COLO668 (cell line): ENCODE data around the gene CRYBA4.
"Not testable (repeated sequence)": the region's sequence is repeated elsewhere in the genome, so short reads cannot be mapped to it uniquely, and the experiment has no call there.

ENCODE experiments used
- DNase-seq: peaks from one replicate; lab custom pipeline; 2025; ENCODE audit not compliant: unreplicated experiment; lab: John Stamatoyannopoulos, UW

The CRYBA4 gene

DNA sequence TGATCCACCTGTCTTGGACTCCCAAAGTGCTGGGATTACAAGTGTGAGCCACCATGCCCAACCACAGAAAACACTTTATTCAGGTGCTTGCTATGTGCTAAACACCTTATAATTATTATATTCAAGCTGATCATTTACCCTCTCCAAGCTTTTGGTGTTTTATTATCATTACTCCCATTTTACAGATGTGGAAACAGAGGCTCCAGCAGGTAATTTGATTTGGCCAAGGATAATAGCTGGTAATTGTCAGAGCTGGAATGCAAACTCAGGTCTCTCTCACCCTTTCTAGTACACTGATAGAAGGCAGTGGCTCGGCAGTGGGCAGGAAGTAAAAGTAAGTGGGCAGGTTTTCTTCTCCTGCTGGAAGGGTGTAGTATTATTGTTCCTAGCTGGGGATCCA is 28.0 kb upstream of the CRYBA4 start:
- no peak for DNase-seq

DNA sequence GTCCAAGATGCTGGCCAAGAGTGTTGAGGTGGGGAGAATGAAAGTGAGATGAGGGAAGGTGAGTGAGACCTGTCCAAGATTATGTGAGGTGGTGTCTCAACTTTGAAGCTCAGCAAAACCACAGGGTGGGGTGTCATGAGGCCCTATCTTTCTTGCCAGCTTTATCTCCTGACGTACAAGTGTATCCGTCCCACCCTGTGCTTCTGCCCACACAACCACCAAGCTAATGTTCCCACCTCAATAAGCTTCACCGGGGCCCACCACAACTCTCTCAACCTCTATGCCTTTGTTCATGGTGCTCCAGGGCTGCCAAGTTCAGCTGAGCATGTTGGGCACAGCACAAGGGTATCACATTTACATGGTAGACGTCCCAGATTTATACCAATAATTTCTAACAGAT is 24.7 kb upstream of the CRYBA4 start:
- no peak for DNase-seq

DNA sequence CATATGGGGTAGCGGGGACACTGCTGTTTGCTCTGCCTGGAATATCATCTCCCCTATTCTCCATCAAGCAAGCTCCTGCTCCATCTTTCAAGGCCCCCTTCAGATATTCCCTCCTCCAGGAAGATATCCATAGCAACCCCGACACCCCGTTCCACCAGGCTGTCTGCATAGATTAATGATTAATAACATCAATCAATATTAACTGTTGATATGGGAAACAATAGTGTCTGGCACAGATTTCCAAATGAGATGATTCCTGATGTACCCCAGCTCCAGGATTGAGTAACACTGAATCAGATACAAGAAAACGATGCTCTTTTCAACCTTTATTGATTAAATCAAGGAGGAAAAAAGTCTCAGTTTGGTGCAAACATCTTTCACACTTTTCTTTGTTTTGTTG is 24.3 kb upstream of the CRYBA4 start:
- DNase-seq, result no peak

DNA sequence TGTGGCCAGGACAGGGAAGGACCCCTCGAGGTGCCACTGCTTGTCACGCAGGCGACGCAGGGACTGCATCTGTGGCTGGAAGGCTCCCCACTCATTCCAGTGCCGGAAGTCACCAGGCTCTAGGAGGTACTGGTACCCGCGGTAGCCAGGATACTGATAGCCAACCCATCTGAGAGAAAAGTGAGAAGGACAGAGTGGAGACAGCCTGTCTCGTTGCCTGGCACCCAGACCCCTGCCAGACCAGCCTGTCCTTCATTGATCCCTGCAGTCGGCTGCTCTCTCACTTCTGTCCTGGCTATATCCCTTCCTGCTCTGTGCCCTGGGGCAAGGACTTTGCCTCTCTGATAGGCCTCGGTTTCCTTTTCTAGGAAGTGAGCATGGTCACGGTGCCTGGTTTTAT is 22.3 kb upstream of the CRYBA4 start:
- peak; percentile 61 for DNase-seq

DNA sequence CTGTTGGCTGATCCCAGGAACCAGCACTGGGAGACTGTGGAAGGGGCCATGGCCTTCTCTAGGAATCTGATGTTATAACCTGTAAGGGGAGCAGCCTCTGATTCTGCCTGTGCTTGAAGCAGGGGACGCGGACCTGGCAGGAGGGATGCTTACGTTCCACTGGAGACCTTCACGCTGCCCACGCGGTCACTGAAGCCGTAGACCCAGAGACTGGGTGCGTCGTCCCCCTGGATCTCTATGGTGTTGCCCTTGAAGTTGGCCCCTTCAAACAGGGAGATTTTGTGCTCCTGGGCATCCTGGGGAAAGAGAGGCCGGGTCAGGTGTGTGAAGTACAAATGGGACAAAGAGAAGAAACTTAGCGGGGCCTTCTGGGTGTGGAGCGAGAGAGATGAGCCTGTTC is 20.0 kb upstream of the CRYBA4 start:
- DNase-seq, result no peak

DNA sequence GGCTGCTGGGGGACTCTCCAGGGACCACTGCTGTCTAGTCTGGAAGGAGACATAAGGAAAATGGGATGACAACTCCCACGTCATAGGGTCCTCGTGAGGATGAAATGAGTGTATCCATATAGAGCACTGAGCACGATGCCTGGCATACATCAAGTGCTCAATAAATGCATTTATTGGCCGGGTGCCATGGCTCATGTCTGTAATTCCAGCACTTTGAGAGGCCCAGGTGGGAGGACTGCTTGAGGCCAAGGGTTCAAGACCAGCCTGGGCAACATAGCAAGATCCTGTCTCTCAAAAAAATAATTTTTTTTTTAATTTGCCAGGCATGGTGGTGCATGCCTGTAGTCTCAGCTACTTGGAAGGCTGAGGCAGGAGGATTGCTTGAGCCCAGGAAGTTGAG is 19.6 kb upstream of the CRYBA4 start:
- no peak for DNase-seq

DNA sequence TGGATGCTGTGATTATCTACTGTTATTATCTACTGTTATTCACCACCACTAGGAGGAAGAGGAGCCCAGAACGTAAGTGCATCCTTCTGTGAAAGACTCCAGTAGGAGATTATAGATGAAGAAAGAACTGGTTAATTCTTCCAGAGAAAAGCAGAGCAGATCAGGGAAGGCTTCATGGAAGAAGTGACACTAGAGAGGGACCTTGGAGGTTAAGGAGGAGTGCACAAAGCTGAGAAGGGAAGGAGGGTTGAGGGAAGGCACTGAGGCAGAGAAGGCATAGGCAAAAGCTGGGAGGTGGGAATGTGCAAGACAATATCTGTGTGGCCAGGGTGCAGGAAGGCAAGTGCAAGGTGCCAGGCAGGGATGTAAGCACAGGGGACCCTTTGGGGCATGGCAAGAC is 17.4 kb upstream of the CRYBA4 start:
- DNase-seq, result no peak

DNA sequence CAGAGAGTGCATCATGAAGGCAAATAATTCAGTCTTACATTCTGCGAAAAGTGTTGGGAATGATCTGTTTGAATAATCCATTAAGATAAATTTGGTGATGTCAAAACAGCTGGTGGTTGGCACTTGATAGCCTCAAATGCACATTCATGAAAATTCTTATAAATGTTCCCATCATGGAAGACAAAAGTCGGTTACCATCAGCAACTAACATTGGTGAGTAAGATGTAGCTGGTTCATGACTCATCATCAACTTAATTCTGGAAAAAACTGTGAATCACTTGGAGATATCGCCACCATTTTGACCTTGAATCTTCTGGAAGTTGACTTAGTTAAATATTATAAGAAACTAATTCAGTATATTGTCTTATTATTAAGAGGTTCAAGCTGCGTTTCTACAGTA is 15.2 kb upstream of the CRYBA4 start:
- DNase-seq, result no peak

DNA sequence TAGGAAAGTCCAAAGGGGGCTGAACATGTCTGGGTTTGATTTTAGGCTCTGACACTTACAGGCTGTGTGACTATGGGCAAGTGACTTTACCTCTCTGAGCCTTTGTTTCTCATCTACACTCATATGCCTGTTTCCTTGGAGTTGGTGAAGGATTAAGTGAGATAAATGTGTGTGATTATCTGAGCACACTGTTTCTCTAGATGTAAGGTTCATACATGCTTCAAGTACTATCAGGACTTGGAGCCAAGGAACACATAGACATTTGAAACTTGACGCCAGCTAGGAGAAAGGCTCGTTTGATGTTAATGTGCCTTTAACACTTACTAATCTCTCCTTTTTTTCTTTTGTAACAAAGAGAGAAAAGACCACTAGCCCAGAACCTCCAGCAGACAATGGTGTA is 13.6 kb upstream of the CRYBA4 start:
- no peak for DNase-seq

DNA sequence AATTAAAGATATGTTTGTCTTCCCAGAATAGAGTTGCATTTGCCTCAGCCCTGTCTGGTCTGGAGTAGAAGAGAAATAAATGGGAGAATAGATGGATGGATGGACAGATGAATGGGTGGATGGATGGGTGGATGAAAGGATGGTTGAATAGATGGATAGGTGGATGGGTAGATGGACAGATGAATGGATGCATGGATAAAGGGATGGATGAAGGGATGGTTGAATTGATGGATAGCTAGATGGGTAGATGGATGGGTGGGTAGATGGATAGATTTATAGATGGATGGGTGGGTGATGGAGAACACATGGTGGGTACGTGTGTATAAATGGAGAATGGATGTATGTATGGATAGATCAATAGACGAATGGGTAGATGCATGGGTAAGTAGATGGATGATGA is 12.5 kb upstream of the CRYBA4 start:
- DNase-seq, result no peak

DNA sequence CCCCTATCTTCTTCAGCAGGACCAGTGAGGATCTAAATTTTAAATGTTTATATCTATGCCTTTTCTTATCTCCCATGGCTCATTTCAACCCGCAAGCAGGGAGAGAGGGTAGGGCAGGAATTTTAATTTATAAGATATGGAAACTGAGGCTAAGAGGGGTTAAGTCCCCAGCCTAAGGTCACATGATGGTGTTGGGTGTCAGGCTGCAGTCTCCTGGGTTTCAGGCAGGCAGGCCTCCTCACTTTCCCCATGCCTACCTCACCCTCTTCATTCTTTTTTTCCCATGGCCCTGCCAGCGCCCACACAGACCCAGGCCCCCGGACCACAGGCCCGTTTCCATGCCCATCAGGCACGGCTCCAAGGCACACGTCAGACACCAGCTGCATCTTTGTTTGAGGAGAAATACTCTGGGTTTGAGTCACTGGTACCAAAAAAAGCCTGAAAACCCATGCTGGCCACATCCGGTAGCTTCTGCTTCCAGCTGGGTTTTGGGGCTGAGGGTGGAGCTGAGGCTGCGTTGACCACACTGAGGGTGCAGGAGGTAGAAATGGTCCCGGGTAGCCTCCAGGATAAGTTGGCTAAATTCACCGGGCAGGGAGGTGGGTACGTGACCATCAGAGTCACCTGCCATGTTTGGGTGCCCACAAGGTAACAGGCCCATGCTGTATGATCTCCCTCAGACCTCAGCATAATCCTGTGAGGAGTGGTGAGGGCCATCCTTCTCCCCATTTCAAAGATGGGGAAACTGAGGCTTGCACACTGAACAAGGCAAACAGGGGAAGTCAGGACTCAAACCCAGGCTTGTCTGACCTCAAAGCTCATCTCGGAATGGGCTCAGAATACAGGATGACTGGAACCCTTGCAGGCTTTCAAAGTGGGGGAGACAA is 11.4 kb upstream of the CRYBA4 start:
- DNase-seq, result no peak

DNA sequence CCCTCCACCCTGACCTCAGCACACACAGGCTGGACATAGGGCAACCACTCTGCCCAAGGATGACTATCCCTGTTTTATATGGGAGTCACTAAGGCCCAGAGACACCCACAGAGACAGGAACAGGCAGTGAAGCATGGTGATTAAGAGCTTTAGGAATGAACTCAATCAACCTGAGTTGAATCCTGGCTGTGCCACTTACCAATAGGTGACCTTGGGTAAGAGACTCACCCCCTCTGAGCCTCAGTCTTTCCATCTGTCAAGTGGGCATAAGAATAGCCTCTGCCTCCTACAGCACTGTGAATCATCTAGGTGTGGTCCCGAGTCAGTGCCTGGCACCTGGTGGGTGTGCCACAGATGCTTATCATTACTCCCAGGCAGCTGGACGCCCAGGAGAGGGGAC is 10.8 kb upstream of the CRYBA4 start:
- no peak for DNase-seq

DNA sequence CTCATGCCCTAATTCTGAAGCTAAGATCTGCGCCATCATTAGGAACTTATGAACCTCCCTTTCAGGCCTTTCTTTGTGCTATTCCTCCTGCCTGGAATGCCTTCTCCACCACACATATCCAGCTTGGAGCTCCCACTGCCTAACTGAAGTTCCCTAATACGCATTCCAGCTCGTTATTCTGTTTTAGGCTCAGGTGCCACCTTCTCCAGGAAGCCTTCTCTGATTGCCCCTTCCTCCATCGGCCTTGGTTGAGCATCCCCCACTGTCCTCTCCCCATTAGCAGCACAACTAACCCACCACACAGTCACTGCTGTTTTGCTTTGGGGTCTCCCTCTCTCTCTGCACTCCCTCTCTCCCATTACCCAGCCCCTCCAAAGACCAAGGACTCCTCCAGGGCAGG is 9.1 kb upstream of the CRYBA4 start:
- no peak for DNase-seq

DNA sequence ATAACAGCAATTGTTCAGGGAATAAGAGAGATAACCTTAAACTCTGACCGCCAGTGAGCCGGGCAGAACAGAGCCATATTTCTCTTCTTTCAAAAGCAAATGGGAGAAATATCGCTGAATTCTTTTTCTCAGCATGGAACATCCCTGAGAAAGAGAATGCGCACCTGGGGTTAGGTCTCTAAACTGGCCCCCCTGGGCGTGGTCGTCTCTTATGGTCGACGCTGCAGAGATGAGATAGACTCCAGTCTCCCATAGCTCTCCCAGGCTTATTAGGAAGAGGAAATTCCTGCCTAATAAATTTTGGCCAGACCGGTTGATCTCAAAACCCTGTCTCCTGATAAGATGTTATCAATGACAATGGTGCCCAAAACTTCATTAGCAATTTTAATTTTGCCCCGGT is 8.0 kb upstream of the CRYBA4 start:
- DNase-seq, result not testable (repeated sequence)

DNA sequence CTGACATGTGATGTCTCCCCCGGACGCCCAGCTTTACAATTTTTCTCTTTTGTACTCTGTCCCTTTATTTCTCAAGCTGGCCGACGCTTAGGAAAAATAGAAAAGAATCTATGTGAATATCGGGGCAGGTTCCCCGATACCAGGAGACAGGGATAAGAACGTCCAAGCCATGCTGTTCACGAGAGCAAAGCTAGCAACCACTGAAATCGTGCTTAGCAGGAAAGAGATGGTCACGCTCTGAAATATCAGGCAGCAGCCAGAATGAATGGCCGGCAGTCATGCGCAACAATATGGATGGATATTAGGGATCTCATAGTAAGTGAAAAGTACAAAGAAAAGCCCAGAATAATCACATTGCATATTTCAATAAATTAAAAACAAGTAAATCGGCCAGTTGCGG is 7.4 kb upstream of the CRYBA4 start:
- no peak for DNase-seq

DNA sequence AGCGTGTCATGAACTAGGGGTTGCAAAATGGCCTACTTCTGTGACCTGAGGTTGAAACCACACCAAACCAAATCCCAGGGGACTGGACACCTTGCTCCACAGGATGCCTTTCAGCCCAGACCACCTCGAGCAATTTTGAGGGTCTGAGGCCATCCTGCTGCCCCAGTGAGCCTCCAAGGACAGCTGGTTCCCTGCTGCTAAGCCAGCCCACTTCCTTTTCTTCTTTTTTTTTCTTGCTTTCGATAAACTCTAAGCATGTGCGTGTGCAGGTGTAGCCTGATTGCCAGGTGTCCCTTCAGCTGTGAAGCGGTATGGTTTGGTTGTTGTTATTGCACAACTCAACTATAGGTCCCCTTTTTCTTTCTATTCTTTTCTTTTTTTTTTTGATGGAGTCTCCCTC is 6.6 kb upstream of the CRYBA4 start:
- no peak for DNase-seq

DNA sequence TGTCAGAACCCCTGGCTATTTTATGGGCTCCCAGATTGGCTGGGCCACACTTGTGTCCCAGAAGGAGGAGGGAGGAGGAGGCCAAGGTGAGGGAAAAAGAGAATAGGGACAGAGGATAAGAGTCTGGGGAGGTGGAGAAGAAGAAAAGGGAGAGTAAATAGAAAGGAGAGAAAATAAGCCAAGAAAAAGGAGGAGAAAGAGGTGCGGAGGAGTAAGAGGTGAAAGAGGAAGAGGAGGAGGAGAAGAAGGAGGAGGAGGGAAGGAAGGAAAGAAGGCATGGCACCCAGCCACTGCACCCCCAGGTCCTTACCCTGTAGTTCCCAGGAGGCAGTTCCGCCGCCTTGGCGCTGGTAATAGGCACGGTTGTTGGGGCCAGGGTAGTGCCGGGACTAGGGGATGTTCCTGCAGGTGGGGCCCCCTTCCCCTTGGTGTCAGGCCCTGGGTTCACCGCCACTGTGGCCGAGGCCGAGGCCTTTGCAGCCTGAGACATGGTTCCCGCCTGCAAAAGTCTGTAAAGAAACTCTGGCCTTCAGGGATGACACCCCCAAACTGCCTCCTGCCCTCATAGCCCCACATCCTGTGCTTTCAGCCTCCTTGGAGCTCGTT is 5.8 kb upstream of the CRYBA4 start:
- DNase-seq, result no peak

DNA sequence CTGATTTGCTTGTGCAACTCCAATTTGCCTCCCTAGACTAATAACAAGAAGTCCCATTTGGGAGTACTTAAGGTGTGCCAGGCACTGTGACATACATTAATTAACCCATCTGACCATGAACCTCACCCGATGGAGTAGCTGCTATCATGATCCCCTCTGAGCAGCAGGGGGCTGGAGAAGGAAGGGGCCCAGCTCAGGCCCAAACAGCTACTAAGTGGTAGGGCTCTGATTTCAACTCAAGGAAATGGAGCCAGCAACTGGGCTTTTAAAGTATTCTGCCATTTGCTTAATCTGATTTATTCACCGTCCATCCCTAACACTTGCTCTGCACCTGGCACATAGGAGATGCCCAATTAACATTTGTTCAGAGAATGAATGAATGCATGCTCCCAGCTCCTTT is 5.1 kb upstream of the CRYBA4 start:
- no peak for DNase-seq

DNA sequence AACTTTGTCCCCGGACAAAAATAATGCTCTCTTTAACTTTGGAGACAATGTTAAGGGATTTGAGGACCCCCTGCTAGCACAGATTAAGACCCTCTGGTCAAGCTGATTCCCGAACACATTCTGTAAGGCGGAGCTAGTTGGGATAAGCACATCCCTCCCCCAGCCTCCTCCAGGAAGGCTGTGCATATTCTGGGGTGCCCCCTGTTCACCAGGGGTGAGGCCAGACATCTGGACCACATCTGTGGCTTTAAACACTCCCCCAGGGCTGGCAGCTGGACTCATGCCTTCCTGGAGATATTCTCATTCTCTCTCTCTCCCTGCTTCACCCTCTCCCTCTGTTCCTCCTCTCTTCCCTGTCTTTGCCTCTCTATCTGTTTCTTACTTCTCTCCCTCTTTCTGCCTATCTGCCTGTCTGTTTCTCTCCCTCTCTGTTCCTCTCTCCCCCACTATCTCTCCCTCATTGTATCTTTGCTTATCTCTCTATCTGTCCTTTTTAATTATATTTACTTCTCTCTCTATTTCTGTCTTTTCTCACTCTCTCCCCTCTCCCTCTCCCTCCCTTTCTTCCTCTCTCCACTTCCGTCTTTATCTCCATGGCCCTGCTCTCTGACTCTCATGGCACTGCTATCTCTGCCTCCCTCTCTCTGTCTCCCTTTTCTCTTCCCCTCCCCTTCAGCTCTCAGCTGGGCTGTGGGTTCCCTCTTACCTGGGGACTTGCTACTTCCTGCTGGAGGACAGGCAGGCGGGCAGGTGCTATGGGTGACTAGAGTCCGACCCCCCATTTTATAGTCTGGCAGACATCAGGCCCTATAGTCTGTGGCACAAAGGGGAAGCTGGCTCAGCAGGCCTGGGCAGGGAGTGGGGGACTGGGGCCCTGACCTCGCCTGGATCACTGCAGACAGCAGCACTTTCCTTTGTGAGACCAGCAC is 4.2 kb upstream of the CRYBA4 start, which contains the start of gene CRYBB1:
CRYBB1 (minus strand) TSS at position 757 of the 929 bp plus-strand sequence. CDS start 1,708 bp downstream, outside the sequence.
- no peak for DNase-seq

DNA sequence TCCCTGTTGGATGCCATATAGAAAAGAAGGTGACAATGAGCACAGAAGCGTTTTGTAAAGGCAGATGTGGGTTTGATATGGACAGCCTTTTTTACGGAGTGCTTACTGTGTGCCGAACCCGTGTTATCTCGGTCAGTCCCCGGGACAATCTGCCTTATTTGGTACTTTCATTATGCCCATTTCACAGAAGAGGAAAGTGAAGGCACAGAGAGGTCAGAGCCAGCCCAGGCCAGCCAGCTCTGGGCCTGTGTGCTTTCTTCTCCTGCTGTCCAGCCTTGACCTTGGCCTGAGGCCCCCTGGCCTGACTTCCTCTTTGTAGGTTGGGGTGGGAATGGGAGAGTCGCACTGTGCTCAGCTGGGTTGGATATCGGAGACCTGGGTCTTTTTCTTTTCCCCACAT is 3.3 kb upstream of the CRYBA4 start:
- no peak for DNase-seq

DNA sequence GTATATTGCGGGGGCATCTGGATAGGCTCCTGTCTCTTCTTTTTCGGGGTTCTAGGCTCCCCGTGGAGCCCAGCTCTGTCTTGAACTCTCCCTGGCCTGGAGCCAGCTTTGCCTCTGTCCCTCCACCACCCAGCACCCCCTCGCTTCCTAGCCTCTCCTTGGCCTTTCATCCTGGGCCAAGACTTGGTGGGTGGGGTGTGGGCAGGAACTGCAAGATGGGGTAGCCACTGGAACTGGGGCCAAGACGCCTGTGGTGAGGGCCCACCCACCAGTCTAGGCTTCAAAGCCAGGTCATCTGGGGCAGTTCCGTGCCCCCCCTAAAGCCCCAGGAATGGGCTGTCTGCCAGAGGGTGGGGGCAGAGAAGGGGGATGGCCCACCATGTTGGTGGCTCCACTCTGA is 2.3 kb upstream of the CRYBA4 start:
- DNase-seq, result no peak

DNA sequence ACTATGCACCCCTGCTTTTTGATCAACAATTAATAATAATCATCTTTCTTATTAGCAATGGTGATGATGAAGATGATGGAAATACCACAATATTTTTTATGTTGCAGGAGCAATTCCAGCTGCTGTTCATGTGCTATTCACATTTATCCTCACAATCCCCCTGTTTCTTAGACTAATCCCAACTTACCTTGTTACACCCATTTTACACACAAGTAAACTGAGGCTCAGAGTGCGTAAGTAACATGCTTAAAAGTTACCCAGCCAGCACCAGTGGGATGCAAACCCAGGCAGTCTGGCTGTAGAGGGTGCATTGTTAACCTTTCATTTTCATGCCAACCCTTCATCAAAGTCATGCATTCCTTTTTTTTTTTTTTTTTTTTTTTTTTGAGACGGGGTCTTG is 1.6 kb upstream of the CRYBA4 start:
- DNase-seq, result no peak
